Fibroblast of skin of right biceps (primary cell): Measurements from ENCODE around the gene C6orf52.
"Not testable (repeated sequence)": the region's sequence is repeated elsewhere in the genome, so short reads cannot be mapped to it uniquely, and the experiment has no call there.

Experiments used
- DNase-seq: peaks from one replicate; pipeline ENCODE4 v3.0.0-alpha.2; 2013

Gene C6orf52

GRCh38 chr6:10695086-10695657 is 756 bp upstream of the C6orf52 start:
- no peak for DNase-seq

- DNase-seq, result no peak
Observed at GRCh38 chr6:10692965-10693538, 1.4 kb downstream of the C6orf52 start.

- DNase-seq, result no peak
Observed at GRCh38 chr6:10690651-10691445, 3.6 kb downstream of the C6orf52 start.

GRCh38 chr6:10687582-10687981 is 6.8 kb downstream of the C6orf52 start:
- no peak for DNase-seq

- DNase-seq, result no peak
Observed at GRCh38 chr6:10686901-10687300, 7.5 kb downstream of the C6orf52 start.

- DNase-seq, result no peak
Observed at GRCh38 chr6:10685092-10685915, 9.1 kb downstream of the C6orf52 start.

- no peak for DNase-seq
Observed at GRCh38 chr6:10684618-10685017, 9.8 kb downstream of the C6orf52 start.

- DNase-seq, result no peak
Observed at GRCh38 chr6:10682355-10682988, 11.9 kb downstream of the C6orf52 start.

- DNase-seq, result no peak
Observed at GRCh38 chr6:10681795-10682194, 12.6 kb downstream of the C6orf52 start.

- no peak for DNase-seq
Observed at GRCh38 chr6:10678456-10678855, 16.0 kb downstream of the C6orf52 start.

GRCh38 chr6:10676403-10676802 is 18.0 kb downstream of the C6orf52 start:
- no peak for DNase-seq

GRCh38 chr6:10668126-10668917 is 26.1 kb downstream of the C6orf52 start:
- DNase-seq, result no peak

- DNase-seq, result not testable (repeated sequence)
Observed at GRCh38 chr6:10665595-10665994, 28.8 kb downstream of the C6orf52 start.

- DNase-seq, result no peak
Observed at GRCh38 chr6:10662742-10663141, 31.7 kb downstream of the C6orf52 start.

- DNase-seq, result no peak
Observed at GRCh38 chr6:10662207-10662606, 32.2 kb downstream of the C6orf52 start.

GRCh38 chr6:10660431-10661191 is 33.8 kb downstream of the C6orf52 start:
- not testable (repeated sequence) for DNase-seq

- peak; percentile 1 for DNase-seq
Observed at GRCh38 chr6:10659699-10660348, 34.6 kb downstream of the C6orf52 start.

- no peak for DNase-seq
Observed at GRCh38 chr6:10658910-10659698, 35.3 kb downstream of the C6orf52 start.

GRCh38 chr6:10655508-10656055 is 38.8 kb downstream of the C6orf52 start:
- no peak for DNase-seq
